Osteoblast (primary cell): ENCODE data around the gene KRTAP10-4. TPM values are rescaled to one million over a fixed set of nuclear protein-coding genes. Genes with fewer than 3 reads are reported as not detected.

Experiments used
- DNase-seq: peaks from one replicate; pipeline ENCODE4 v3.0.0; 2011; ENCODE audit warnings: low spot score, mixed read lengths; ENCODE audit not compliant: insufficient read length; ENCODE audit errors: missing footprints
- H2AFZ ChIP-seq: 2 replicates; pipeline ENCODE4 v1.6.0; 2011; ENCODE audit warnings: mild to moderate bottlenecking, low read length
- H3K27ac ChIP-seq: 2 replicates; pipeline ENCODE4 v1.5.1; 2011; ENCODE audit warnings: mild to moderate bottlenecking, low read depth, low read length, moderate library complexity
- H3K27me3 ChIP-seq: 2 replicates; pipeline ENCODE4 v1.6.0; 2012; ENCODE audit warnings: mild to moderate bottlenecking, control low read depth, inconsistent platforms, low read length, moderate library complexity; ENCODE audit not compliant: insufficient read depth
- H3K36me3 ChIP-seq: 2 replicates; pipeline ENCODE4 v1.5.1; 2011; ENCODE audit warnings: mild to moderate bottlenecking, low read length, control low read depth, moderate library complexity; ENCODE audit not compliant: insufficient read depth
- H3K4me1 ChIP-seq: 2 replicates; pipeline ENCODE4 v1.5.1; 2011; ENCODE audit warnings: mild to moderate bottlenecking, low read length, control low read depth, moderate library complexity; ENCODE audit not compliant: insufficient read depth
- H3K4me2 ChIP-seq: 2 replicates; pipeline ENCODE4 v1.6.0; 2011; ENCODE audit warnings: mild to moderate bottlenecking, low read length; ENCODE audit not compliant: insufficient read depth
- H3K4me3 ChIP-seq: fragments of 200-600 bp; sonication (generic); 3 replicates; pipeline ENCODE4 v1.5.1; 2012; ENCODE audit warnings: mild to moderate bottlenecking, low read length, inconsistent platforms; ENCODE audit not compliant: insufficient read depth
- H3K79me2 ChIP-seq: 2 replicates; pipeline ENCODE4 v1.6.0; 2012; ENCODE audit warnings: mild to moderate bottlenecking, low read length, control low read depth, inconsistent platforms; ENCODE audit not compliant: insufficient read depth
- H3K9me3 ChIP-seq: 2 replicates; pipeline ENCODE4 v1.5.1; 2011; ENCODE audit warnings: low read depth, low read length, control low read depth
- H4K20me1 ChIP-seq: 2 replicates; pipeline ENCODE4 v1.6.0; 2012; ENCODE audit warnings: mild to moderate bottlenecking, low read length, control low read depth; ENCODE audit not compliant: insufficient read depth
- CTCF ChIP-seq: IDR thresholded peaks from 2 replicates; pipeline ENCODE4 v1.5.1; 2011; ENCODE audit warnings: mild to moderate bottlenecking, low read depth, low read length, moderate library complexity; ENCODE audit errors: extremely low read depth
- total RNA-seq: library from RNA; depleted of rRNA; stranded (reverse); fragments of >200 nt; gene quantifications from 2 replicates; pipeline ENCODE4 v1.2.3, GENCODE V29; 2012

KRTAP10-4 gene
- total RNA-seq, 1 donor = not detected

GRCh38 chr21:44611551-44611950 lies 38.0 kb downstream of the KRTAP10-4 start:
- no peak for TF ChIP-seq CTCF

GRCh38 chr21:44612029-44612486 lies 38.5 kb downstream of the KRTAP10-4 start, which contains the start of gene KRTAP10-8:
TSS of gene KRTAP10-8 (plus strand) at chr21:44612079. CDS start at chr21:44612101, 22 bp downstream.
- DNase-seq = no peak
- TF ChIP-seq CTCF = no peak
- H3K4me3 ChIP-seq = no peak within 1 kb of the TSS

More at GRCh38 chr21:44611551-44611950, 38.0 kb downstream of the KRTAP10-4 start:
- Histone ChIP-seq H3K4me3 (no peak overlapping the region), H3K36me3 (no peaks in the 10 kb centered on the region), H3K4me2 (no peak overlapping the region), H3K27me3 (no peaks in the 10 kb centered on the region), H3K27ac (no peak overlapping the region), H3K4me1 (no peaks in the 10 kb centered on the region), H3K79me2 (no peaks in the 10 kb centered on the region), H2AFZ (no peak overlapping the region), H3K9me3 (peaks cover 3% of the 10 kb centered on the region), H4K20me1 (no peaks in the 10 kb centered on the region)
- DNase-seq = no peak

GRCh38 chr21:44612669-44613229 lies 39.2 kb downstream of the KRTAP10-4 start:
- no peak overlapping the region for H3K4me2 ChIP-seq
- DNase-seq = peak; percentile 22
- H3K36me3 ChIP-seq = no peaks in the 10 kb centered on the region
- no peak overlapping the region for H3K4me3 ChIP-seq
- peaks cover 3% of the 10 kb centered on the region for H3K9me3 ChIP-seq
- H3K4me1 ChIP-seq = no peaks in the 10 kb centered on the region
- no peaks in the 10 kb centered on the region for H4K20me1 ChIP-seq
- H3K27me3 ChIP-seq = no peaks in the 10 kb centered on the region
- no peak overlapping the region for H2AFZ ChIP-seq
- no peak for TF ChIP-seq CTCF
- no peak overlapping the region for H3K27ac ChIP-seq
- H3K79me2 ChIP-seq = no peaks in the 10 kb centered on the region

More at GRCh38 chr21:44612029-44612486, 38.5 kb downstream of the KRTAP10-4 start, which contains the start of gene KRTAP10-8:
- Histone ChIP-seq H3K4me2 (no peak within 1 kb of the TSS), H3K27ac (no peak within 1 kb of the TSS), H3K36me3 (no peaks in the 10 kb centered on the region), H2AFZ (no peak within 1 kb of the TSS), H3K4me1 (no peaks in the 10 kb centered on the region), H4K20me1 (no peaks in the 10 kb centered on the region), H3K27me3 (no peaks in the 10 kb centered on the region), H3K79me2 (no peaks in the 10 kb centered on the region), H3K9me3 (peaks cover 3% of the 10 kb centered on the region)

- no peak for TF ChIP-seq CTCF
- Histone ChIP-seq H3K27me3 (no peaks in the 10 kb centered on the region), H3K4me2 (no peak overlapping the region), H2AFZ (no peak overlapping the region), H3K4me1 (no peaks in the 10 kb centered on the region), H3K27ac (no peak overlapping the region), H3K36me3 (no peaks in the 10 kb centered on the region), H3K79me2 (no peaks in the 10 kb centered on the region), H4K20me1 (no peaks in the 10 kb centered on the region), H3K4me3 (no peak overlapping the region), H3K9me3 (peaks cover 3% of the 10 kb centered on the region)
- DNase-seq = no peak
These were observed 40.0 kb downstream of the KRTAP10-4 start for GRCh38 chr21:44613386-44614155.
